GM19099 (cell line): ENCODE results near the gene CDKL4.

Source experiments
- POLR2A ChIP-seq: IDR thresholded peaks from 3 replicates; pipeline ENCODE4 v1.6.1; 2011; ENCODE audit warnings: low read depth; ENCODE audit not compliant: insufficient read length; ENCODE audit errors: extremely low read depth

CDKL4 gene

DNA sequence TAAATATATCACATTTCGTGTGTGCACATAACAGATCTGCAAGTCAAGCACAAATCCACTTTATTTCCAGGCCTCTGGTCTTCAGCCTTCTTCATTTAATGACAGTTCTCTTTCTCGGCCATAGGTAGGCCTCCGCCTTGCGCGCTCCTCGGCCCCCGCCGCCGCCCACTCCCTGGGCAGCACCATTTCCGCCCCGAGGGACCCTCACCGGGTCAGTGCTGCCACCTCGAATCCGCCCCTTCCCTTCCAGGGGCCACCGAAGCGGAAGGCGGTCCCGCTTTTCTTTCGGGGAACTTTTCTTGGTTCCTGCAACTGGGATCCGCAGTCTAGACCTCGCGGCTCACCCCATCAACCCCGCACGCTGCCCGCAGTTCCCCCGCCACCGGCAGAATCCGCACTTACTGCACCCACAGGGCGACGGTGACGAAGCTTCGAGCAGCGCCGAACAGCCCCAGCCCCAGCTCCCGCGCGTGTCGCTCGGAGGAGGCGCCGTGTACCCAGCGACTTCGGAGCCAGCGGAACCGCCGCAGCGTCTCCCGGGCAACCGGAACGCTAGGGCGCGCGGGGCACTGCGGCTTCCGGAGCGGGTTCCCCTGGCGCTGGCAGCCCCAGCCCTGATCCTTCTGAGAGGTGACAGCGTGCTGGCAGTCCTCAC is at the start of gene CDKL4:
CDKL4 (minus strand) TSS at position 502 of the 655 bp plus-strand sequence.
- no peak for TF ChIP-seq POLR2A

DNA sequence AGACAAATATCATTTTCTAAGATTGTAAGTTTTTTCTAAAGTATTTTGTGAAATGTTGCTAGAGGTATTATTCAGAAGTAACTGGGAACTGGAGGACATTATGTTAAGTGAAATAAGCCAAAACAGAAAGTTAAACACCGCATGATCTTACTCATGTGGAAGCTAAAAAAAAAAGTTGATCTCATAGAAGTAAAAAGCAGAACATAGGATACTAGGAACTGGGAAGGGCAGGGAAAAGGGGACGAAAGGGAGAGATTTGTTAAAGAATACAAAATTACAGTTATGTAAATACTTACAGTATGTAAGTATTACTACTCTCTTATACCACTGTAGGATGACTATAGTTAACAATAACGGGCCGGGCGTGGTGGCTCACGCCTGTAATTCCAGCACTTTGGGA is 46.7 kb upstream of the CDKL4 start:
- no peak for TF ChIP-seq POLR2A

DNA sequence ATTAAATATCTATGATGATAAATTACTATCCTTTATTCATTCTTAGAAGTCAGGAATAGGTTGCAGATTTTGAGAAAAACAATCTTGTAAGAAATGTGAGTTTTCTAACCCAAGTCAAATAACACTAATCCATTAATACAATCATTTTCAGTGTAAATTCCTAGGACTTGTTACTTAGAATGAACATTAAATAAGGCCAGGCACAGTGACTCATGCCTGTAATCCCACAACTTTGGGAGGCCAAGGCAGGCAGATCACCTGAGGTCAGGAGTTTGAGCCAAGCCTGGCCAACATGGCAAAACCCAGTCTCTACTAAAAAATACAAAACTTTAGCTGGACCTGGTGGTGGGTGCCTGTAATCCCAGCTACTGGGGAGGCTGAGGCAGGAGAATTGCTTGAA is 45.8 kb upstream of the CDKL4 start:
- no peak for TF ChIP-seq POLR2A

DNA sequence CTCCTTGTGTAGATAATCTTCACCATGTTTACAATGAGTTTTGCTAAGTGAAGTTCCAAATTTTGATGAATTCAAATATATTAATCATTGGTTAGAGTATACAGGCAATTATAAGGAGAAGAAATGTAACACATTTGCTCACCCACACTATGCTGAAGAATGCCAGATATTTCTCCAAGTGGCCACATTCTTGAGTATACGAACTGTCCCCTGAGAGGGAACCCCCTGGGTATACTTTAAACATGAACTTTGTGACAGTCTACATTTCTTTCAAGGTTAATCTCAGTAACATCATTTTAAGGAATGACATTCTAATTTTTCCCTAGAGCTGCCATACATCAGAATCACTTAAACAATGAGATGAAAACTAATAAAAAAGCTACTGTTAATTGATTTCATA is 39.8 kb upstream of the CDKL4 start:
- no peak for TF ChIP-seq POLR2A

DNA sequence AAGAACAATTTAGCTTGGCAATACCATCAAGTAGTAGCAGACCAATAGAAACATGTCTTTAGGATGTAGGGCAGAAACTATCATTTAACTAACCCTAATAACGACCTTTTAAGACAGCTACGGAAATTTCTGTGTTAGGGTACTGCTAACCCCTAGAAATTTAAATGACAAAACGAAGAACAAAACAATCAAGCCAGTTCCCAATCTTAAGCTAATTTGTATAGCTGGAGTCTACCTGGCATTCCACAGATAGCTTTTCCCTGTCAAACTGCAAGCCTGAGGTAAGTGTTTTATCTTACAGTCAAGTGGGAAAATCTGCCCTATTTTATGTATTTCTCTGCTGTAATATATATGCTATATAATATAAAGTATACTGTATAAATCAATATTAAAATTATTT is 37.6 kb upstream of the CDKL4 start:
- no peak for TF ChIP-seq POLR2A

DNA sequence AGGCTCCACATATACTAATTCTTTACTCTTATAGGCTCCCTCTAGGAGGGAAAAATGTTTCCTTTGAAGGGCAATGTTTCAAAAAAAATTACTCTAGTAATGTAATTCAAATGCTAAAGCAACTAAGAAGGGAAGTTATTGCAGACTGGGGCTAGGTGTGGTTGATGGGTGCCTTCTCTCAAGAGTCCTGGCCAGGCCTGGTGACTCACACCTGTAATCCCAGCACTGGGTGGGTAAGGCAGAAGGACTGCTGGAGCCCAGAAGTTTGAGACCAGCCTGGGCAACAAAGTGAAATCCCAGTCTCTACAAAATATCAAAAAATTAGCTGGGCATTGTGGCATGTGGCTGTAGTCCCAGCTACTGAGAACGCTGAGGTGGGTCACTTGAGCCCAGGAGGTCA is 31.2 kb upstream of the CDKL4 start:
- TF ChIP-seq POLR2A: no peak

DNA sequence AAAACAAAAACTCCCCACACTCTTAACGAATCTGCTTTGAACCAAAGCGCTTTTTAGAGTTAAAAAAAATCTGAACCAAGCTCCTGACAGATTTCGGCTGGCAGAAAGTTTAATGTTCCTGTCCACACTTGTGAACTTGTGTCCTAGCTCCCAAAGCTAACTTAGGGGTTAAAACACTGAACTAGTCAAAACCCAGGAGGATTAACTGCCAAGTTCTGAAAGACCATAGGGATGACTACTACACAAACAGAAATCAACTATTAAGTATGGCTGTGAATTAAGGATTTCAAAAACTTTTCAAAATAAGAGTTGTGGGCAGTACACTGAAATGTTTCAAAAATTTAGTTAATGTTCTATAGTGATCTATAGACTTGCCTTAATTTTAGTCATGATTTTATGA is 26.2 kb upstream of the CDKL4 start:
- TF ChIP-seq POLR2A: no peak

DNA sequence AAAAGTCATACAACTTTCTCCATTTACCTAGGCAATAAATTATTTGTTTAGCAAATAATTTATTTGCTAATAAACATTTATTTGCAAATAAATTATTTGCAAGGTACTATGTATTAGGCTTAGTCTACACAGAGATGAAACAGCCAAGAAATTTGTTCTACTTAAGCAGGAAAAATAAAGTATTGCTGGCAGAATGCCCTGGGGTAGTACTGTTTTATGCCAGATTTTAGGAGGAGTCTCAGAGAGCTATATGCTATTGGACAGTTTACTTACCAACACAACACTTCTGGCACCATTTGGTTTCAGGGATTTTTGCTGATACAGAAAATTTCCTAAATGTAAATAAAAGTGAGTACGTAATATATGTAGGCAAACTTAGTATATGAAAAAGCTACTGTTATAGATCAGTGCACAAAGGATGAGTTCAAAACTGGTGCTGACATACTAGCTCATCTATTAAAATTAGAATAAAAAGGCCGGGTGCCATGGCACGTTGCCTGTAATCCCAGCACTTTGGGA is 23.2 kb upstream of the CDKL4 start:
- no peak for TF ChIP-seq POLR2A

DNA sequence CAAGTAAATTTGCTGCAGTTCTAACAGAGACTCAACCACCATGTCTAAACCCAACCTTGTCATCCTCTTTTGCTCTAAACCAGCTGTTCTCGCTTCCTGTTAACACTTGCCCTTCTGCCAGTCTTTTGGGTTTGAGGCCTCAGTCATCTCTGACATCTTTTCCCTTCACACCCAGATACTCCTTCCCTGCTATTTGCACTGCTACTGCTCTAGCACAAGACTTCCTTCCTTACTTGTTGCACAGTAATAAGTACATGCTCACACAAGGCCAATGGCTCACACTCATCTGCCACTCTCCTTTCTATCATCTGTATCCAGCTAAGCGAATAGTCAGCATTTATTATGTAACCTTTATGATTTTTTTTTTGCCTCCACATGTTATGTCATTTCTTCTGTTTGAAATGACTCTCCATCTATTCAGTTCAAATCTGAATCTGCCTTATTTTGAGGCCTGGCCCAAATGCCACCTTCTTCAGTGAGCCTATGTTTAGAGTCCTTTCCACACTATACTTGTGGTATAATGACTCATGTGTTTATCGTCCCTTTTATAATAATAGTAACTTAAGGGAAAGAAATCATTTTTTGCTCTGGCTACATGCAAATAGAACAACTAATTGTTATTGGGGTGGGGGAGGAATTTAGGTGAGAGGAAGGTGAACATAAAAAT is 22.5 kb upstream of the CDKL4 start:
- no peak for TF ChIP-seq POLR2A

DNA sequence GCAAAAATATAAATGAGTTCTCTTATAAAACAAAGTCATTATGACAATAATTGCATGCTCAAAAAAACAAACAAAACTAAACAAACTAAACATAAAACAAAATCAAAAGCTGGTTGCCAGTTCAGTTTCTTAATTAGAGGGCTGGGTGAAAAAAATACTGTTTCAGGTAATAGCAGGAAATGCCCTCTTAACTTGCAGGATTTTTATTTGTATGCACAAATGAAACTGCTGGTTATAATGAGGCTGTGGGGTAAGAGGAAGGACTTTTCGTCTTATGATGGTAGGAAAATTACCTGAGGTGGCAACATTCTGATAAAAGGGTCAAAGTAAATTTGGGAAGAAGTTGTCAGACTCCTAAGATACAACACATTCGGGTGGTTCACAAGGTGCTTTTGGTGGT is 21.5 kb upstream of the CDKL4 start:
- no peak for TF ChIP-seq POLR2A

DNA sequence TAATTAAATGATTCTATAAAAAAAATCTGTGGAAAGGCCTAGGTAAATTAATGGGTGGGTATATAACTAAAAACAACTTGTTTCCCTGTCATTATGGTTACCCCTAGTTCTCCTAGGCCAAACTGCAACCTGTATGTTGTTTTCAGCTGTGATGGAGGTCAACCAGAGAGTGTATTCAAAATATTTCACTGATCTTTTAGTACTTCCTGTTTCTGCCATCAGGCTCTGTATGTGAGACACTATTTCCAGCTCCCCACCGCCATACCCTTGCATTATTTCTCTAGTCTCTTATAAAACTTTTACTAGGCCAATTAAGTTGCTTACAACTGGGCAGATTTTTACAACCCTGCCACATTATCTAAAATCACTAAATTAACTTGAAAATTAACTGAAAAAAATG is 21.0 kb upstream of the CDKL4 start:
- no peak for TF ChIP-seq POLR2A

DNA sequence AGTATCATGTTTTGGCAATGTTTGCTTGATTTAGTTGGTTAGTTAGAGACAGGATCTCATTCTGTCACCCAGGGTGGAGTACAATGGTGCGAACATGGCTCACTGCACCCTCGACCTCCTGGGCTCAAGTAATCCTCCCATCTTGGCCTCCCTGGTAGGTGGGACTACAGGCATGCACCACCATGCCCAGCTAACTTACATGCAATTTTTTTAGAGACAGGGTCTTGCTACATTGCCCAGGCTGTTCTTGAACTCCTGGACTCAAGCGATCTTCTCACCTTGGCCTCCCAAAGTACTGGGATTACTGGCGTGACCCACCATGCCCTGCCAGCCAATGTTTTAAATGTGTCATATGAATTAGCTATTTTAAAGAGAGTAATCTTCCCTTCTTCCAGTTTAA is 16.3 kb upstream of the CDKL4 start:
- no peak for TF ChIP-seq POLR2A

DNA sequence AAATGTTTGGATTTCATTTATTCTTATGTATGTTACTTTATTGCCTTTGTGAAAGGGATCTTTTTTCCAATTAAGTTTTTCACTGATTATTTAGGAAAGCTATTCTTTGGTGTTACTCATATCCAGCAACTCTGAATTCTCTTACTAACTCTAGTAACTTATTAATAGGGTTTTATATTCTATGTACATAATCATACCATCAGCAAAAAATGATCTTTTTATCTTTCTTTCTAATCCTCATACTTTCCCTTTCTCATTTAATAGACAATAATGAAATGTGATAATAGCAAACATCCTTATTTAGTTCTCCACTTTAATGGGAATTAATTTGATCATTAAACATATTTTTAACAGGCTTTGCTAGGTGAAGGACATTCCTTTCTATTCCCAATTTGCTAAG is 12.3 kb upstream of the CDKL4 start:
- TF ChIP-seq POLR2A: no peak

DNA sequence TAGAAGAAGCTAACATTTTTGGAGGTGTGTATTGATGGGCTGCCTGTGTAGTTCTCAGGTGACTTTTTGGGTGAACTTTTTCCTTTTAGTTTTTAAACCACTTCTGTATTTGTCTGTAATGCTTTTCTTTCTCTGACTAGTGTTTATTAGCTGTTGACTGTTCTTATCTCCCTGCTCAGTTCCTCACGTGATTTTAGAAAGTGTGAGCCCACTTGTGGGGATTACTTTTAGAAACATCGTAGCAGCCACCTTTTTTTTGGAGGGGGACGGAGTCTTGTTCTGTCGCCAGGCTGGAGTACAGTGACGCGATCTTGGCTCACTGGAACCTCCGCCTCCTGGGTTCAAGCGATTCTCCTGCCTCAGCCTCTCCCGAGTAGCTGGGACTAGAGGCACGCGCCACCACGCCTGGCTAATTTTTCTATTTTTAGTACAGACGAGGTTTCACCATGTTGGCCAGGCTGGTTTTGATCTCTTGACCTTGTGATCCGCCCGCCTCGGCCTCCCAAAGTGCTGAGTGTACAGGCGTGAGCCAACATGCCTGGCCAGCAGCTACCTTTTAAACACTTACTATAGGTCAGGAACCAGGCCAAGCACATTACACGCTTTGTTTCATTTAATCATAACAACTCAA is 9.2 kb upstream of the CDKL4 start:
- no peak for TF ChIP-seq POLR2A

DNA sequence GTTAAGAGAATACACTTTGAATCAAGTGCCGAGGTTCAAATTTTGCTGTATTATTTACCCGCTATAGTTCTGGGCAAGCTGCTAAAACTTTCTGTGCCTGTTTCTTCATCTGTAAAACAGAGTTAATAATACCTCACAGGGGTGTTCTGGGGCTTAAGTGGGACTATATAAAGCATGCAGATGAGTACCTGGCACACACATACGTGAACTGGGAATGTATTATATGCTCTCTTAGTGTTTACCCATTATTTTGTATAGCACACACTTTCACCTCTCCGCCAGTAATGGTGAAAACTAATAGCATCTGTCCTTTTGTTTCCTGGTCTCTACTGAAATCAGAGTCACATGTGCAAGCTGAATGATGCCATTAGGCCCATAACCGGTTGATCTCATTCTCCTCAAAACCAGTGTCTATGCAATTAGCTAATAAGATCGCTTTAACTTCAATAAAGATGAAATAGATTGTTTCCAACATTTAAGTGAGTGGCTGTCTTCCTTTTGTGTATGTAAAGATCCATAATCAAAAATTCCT is 3.8 kb upstream of the CDKL4 start:
- TF ChIP-seq POLR2A: no peak

DNA sequence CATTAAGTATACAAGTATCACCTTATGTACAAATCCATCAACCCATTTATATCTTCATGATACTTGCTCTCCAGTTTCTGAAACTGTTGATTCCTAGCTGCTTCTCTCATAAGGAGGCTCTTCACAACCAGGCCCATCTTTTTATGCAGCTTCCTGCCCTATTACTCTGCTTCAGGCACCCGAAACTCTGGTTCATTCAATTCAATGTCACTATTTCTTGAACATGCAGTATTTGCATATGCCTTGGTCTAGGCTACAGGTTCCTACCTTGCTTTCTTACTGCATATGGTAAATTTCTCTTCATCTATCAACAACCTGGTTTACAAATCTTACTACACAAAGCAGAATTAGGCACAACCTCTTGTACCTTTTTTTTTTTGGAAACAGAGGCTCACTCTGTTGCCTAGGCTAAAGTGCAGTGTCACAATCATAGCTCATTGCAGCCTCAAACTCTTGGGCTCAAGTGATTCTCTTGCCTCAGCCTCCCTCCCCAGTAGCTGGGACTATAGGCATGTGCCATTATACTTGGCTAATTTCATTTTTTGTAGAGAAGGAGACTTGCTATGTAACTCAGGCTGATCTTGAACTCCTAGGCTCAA is 2.7 kb upstream of the CDKL4 start:
- no peak for TF ChIP-seq POLR2A

DNA sequence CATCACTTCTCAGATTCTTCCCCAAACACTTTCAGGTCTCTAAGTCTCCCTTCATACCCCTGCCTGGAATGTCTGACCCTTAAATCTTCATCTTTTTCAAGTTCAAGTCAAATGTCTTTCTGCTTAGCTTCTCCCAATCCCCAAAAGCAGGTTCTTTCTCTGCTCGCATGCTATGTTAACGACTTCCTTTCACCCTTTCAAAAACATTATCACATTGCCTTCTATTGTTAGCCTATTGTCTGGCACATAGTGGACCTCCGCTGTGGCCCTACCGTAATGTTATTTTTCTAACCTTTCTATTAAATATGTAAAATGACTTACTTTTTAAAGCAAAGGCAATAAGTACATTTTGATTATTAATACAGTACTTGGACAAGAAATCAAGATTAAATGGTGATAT is 2.2 kb downstream of the CDKL4 start:
- no peak for TF ChIP-seq POLR2A
